ENCODE measurements around the gene C1orf74. TPM values are rescaled to one million over a fixed set of nuclear protein-coding genes. Genes with fewer than 3 reads are reported as not detected.

Gene C1orf74
- total RNA-seq, 6 donors from 2014 or later, result 0.89 to 3.2 (median 1.8) TPM

- Histone ChIP-seq H3K27ac (no peak overlapping the region), H3K27me3 (no peaks in the 10 kb centered on the region), H3K36me3 (no peaks in the 10 kb centered on the region), H3K4me1 (no peaks in the 10 kb centered on the region), H3K4me3 (no peak overlapping the region), H3K9me3 (no peaks in the 10 kb centered on the region)
- no peak for DNase-seq
- ATAC-seq (ENCODE audit: low FRiP score in 2 of 2), result no peak
- TF ChIP-seq EP300 (IDR thresholded peaks at IDR 0.05), result no peak
- TF ChIP-seq, protein P1, sequence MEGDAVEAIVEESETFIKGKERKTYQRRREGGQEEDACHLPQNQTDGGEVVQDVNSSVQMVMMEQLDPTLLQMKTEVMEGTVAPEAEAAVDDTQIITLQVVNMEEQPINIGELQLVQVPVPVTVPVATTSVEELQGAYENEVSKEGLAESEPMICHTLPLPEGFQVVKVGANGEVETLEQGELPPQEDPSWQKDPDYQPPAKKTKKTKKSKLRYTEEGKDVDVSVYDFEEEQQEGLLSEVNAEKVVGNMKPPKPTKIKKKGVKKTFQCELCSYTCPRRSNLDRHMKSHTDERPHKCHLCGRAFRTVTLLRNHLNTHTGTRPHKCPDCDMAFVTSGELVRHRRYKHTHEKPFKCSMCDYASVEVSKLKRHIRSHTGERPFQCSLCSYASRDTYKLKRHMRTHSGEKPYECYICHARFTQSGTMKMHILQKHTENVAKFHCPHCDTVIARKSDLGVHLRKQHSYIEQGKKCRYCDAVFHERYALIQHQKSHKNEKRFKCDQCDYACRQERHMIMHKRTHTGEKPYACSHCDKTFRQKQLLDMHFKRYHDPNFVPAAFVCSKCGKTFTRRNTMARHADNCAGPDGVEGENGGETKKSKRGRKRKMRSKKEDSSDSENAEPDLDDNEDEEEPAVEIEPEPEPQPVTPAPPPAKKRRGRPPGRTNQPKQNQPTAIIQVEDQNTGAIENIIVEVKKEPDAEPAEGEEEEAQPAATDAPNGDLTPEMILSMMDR (IDR thresholded peaks at IDR 0.05), result no peak
- WGBS, 2 donors, result 72 to 76% methylated on average over 3 of the region's 3 CpGs
Measured at GRCh38 chr1:209815490-209815889, 31.1 kb upstream of the C1orf74 start.

DNA sequence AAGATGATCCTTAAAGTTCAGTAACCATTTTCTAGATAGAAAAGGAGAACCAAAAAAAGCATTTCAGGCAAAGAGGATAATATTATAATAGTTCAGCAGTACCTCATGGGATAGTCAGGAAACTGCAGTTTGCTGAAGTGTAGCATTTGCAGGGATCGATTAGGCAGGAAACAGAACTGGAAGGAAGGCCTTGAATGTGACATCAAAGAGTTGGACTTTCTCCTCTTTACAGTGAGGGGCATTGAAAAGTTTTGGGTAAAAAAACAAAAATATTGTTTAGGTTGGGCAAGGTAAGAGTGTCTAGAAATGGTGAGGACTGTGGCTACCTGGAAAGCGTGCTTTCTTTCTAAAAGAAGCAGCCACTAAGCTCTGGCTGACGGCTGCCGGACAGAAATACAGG is 29.5 kb upstream of the C1orf74 start:
- Histone ChIP-seq H3K9me3 (no peaks in the 10 kb centered on the region), H3K4me3 (no peak overlapping the region), H3K27ac (no peak overlapping the region), H3K36me3 (no peaks in the 10 kb centered on the region), H3K27me3 (no peaks in the 10 kb centered on the region), H3K4me1 (no peaks in the 10 kb centered on the region)
- WGBS, 2 donors, result 83% methylated on average over 4 of the region's 4 CpGs
- ATAC-seq (ENCODE audit: low FRiP score in 2 of 2) (no peak), DNase-seq (no peak)
- no peak for TF ChIP-seq POLR2AphosphoS5 (IDR thresholded peaks at IDR 0.05)

- Histone ChIP-seq H3K27ac (no peak overlapping the region), H3K9me3 (no peaks in the 10 kb centered on the region), H3K27me3 (no peaks in the 10 kb centered on the region), H3K4me1 (peaks cover 0 to 6% (median 0%) of the 10 kb centered on the region in 4 donors), H3K4me3 (no peak overlapping the region), H3K36me3 (no peaks in the 10 kb centered on the region)
- no peak for TF ChIP-seq POLR2A (IDR thresholded peaks at IDR 0.05)
- TF ChIP-seq EP300 (IDR thresholded peaks at IDR 0.05), result no peak
- TF ChIP-seq, protein P1 (IDR thresholded peaks at IDR 0.05), result no peak
- DNase-seq, result no peak
- ATAC-seq (ENCODE audit: low FRiP score in 2 of 2), result no peak
- 85 to 86% methylated on average over 5 of the region's 5 CpGs for WGBS, 2 donors
Measured at GRCh38 chr1:209810783-209811182, 26.4 kb upstream of the C1orf74 start.

- DNase-seq, result no peak
- no peak overlapping the region for H3K27ac ChIP-seq
- no peaks in the 10 kb centered on the region for H3K27me3 ChIP-seq
- no peak for ATAC-seq (ENCODE audit: low FRiP score in 2 of 2)
- TF ChIP-seq POLR2AphosphoS5 (IDR thresholded peaks at IDR 0.05), result no peak
- no peak for TF ChIP-seq EP300 (IDR thresholded peaks at IDR 0.05)
- TF ChIP-seq, protein P1 (IDR thresholded peaks at IDR 0.05), result no peak
- 84 to 89% methylated on average over 4 of the region's 4 CpGs for WGBS, 2 donors
- H3K36me3 ChIP-seq, result no peaks in the 10 kb centered on the region
- H3K4me1 ChIP-seq, result peaks cover 0 to 6% (median 0%) of the 10 kb centered on the region in 4 donors
- H3K4me3 ChIP-seq, result no peak overlapping the region
- H3K9me3 ChIP-seq, result no peaks in the 10 kb centered on the region
Measured at GRCh38 chr1:209809611-209810010, 25.3 kb upstream of the C1orf74 start.

GRCh38 chr1:209808059-209808581 is 23.8 kb upstream of the C1orf74 start:
- Histone ChIP-seq H3K27me3 (no peaks in the 10 kb centered on the region), H3K4me1 (peaks cover 0 to 6% (median 0%) of the 10 kb centered on the region in 4 donors), H3K4me3 (no peak overlapping the region), H3K36me3 (no peaks in the 10 kb centered on the region), H3K9me3 (no peaks in the 10 kb centered on the region), H3K27ac (no peak overlapping the region)
- DNase-seq (no peak), ATAC-seq (ENCODE audit: low FRiP score in 2 of 2) (no peak)
- no peak for TF ChIP-seq POLR2AphosphoS5 (IDR thresholded peaks at IDR 0.05)
- TF ChIP-seq, protein P1 (IDR thresholded peaks at IDR 0.05), result no peak
- no peak for TF ChIP-seq POLR2A (IDR thresholded peaks at IDR 0.05)
- no peak for TF ChIP-seq EP300 (IDR thresholded peaks at IDR 0.05)
